T-helper 1 cell (primary cell): ENCODE measurements around the gene ZNF385D.

Experiments
- DNase-seq, 5 donors: peaks; one replicate each; pipeline ENCODE4 v3.0.0-alpha.2; 2012 to 2020

The ZNF385D gene

DNA sequence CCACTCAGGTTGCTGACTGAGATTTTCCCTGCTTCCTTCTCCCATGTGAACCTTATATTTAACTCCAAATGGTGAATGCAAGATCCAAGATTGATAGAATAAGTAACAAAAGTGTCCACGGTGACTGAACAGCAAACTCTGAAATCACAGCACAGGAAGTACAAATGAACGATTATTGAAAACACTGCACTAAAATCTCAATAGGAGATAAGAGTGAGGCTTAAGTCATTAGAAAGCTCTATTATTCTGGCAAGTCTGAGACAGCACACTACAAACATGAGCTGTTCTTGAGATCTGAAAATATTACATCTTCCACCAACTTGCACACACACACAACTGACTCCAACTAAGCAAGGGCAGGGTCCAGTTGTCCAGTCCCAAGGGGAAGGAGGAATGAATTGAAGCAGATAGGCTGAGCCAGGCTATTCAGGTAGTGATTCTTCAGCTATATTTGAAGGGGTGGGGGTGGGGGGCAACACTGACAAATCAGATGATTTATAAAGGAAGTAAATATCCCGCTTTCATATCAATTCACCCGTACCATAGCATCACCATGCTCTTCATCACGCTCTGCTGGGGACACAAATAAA is 2.9 kb downstream of the ZNF385D start:
- no peak for DNase-seq

DNA sequence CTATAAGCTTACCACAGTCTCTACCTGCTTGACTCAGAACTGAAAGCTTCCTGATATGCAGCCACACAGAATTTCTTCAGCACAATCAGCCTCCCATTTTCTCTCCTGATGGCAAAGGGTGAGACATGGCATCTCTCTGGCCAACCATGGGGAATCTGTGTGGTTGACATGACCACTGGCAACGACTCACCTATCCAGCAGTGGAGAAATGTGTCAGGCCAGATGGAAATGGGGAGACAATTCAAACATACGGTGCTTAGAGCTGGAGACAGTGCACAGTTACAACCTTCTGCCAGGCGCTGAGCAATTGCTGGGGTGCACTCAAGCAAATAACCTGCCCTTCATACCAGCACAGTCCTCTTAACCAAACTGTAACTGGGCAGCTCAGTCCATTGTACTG is 3.6 kb downstream of the ZNF385D start:
- DNase-seq: no peak

DNA sequence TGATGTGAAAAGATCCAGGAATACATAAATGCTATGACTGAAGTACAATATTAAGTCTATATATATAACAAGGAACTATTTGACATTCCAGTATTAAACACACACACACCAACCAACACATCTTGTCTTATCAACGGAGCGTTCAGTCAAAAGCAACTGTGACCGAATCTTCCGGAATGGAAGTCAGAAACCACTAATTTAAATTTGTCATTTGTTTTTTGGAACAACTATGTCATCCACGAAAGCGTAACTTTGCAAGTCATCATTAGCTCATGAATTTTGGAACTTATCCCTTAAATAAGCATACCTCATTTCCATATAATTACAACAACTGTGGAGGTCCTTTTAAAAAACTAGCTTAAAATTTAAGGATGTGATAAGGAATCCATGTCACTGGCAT is 5.0 kb downstream of the ZNF385D start:
- DNase-seq: no peak

DNA sequence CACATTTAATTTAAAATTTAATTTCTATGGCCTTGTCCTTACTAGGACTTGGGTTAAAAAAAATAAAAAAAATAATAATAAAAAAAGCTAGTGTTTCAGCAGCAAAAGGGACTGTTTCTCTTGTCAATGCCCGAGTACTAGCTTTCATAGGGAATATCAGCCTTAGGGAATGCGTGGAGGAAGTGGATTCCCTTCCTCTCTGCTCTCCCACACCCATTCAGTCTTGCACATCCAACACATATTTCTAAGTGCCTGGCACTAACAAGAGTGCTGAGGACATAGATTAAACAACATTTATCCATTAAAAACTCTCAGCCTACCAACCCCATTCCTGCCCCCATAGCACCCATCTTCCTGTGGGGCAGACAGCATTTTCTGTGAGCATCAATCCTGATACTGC is 6.2 kb downstream of the ZNF385D start:
- no peak for DNase-seq

DNA sequence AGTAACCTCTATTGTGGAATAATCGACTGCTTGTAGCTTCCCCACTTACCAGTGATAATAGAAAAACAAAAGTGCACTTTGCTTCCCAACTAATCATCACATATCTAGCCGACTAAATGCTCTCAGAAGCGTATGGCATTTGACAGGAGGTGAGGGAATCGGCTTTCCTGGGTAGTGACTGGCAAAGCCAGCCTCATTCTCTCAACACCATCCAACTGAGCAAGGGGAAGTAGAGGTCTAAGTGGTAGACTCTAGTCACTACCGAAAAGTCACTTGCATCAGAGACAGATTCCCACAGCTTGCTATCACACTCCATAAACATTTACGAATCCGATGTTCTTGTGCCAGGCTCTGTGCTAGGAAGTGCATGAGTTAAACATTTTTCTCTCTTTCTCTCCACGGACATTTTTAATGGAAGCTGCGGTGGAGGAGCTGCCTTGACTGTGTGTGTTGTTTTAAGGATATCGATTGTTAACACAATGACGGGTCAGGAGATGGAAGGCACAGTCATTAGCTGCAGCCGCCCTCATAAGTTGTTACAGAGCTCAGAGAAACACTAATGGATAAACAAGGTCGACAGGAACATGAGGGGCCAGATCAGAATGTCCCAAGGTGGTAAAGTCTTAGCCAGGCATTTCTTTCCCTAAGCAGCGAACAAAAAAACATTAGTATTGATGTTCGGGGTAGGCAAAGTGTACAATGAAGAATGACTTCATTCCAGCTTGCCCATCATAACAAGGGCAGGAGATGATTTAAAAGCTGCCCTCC is 11.9 kb downstream of the ZNF385D start:
- no peak for DNase-seq

DNA sequence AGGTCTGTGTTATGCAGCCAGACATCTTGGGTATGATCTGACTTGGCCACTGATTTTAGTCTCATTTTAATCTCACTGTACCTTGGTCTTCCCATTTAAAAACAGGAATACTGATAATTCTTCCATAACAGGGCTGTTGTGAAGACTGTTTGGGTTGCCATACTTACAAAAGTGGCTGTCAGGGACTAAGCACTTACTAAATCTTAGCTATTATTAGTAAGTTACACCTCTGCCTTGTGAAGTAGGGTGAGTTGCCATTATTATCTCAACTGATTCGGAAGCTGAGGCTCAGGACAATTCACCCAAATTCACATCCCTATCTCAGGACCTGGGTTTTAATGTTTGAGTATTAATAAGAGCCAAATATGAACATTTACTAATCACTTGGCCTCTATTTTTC is 12.7 kb downstream of the ZNF385D start:
- no peak for DNase-seq

DNA sequence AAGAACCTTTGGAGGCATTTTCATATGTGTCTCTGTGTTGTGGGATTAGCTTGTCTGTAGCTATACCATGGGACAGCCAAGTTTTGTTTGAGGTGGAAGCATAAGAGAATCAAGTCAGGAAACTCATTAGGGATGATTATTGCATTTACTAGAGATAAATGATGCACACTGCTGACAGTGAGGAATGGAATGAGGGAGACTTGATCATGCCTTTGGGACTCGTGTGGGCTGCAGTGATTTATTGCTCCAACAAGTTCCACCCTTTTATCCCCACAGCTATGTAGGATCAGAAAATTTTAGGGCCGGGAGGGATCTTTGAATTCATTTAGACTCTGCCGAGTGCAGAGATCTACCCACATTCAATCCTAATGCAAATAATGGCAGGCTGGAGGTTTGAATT is 16.3 kb downstream of the ZNF385D start:
- no peak for DNase-seq

DNA sequence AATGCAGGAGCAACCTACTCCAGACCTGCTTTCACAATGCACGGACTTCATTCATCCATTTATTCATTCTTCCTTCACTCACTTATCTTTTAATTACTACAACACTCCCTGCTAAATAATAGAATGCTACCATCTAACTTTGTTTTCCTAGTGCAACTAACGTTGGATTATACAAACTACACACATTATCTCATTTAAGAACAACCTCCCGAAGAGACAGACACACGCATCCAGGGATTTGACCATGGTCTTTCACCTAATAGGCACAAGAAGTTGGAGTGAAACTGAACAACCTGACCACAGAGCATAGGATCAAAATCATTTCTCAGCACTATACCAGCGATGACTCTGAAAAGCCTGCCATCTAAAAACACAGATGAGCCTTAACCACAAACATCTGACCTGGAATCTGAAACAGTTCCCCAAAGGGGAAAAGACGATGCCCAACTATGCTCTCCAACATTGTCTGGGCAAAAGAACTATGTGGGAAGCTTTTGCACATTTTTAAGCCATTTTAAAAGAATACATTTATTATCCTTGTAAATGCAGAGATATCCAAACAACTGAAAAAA is 21.0 kb downstream of the ZNF385D start:
- no peak for DNase-seq

DNA sequence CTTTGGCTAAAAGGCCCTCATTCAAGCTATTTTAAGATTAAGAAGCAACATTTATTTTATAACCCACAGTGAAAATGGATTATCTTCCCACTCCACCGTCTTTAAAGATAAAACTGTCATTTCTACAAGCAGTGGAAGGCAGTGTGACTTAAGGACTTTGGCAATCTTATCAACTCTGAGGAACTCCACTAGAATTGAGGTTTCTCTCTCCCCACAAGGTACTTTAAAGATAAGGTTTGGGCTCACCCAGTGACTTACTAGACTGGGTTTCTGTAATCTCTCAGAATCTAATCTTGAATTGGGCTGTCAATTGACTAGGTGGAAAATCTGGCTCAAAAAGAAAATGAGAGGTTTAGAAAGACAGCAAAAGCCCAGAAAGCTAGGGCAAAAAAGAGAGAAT is 21.7 kb downstream of the ZNF385D start:
- no peak for DNase-seq

DNA sequence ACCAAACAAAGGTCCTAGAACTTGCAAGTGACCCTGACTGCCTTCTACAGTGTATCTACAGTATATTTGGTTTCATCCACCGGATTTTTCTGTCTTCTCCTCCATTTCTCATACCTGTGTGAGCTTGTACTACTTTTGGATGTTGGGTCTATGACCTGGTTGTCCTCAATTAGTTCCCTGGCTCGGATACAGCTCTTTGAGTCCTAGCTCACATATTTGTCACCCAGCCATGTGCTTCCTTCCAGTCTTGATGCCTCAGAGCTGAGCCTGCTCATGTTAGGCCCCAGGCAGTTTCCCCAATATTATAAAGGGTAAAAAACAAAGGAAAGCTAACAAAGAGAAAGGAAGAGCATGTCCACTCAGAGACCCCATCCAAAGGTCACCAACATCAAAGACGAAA is 28.2 kb downstream of the ZNF385D start:
- DNase-seq: no peak

DNA sequence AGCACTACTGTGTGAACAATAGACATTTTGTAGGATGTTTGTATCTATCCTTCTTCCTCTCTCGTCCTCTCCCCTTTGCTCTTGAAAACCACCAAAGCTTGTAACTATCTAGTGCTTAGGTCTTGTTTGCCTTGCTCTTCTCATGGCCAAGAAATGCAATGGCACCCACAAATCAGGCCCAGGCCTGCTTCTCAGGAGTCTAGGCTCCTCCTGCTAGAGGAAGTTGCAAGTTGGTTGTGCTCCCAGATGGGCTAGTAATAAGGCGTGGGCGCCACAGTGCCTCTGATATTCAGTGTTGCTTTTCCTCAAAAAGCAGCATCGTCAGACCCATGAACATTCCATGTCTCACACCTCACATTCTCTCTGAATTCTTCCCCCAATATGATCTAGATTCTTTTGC is 28.7 kb downstream of the ZNF385D start:
- DNase-seq: no peak

DNA sequence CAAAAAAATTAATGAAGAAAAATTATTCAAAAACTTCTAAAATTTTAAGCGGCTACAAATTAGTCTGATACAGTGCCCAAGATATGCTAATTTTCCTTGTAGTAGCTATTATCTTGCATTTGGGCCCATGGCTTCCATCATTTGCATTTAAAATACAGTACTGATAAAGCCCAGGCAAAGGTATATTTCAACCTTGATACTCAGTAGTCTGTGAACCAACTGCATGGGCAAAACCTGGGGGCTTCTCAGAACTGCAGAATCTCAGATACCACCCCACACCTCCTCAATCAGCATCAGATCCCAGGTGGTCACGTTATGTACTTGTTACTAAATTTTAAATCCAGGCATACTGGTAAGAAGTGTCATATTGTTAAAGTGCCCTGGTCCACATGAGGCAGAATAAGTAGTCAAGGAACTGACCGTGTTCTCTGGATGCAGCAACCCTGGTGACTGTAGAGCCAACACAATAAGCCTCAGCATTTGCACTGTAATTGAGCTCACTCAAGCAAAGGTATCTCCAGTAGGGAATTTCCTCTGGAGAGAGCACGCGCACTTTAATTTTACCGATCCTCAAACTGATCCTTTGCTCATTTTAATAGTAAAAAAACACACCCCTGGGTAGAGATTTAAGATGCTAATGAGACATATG is 31.9 kb downstream of the ZNF385D start:
- no peak for DNase-seq

DNA sequence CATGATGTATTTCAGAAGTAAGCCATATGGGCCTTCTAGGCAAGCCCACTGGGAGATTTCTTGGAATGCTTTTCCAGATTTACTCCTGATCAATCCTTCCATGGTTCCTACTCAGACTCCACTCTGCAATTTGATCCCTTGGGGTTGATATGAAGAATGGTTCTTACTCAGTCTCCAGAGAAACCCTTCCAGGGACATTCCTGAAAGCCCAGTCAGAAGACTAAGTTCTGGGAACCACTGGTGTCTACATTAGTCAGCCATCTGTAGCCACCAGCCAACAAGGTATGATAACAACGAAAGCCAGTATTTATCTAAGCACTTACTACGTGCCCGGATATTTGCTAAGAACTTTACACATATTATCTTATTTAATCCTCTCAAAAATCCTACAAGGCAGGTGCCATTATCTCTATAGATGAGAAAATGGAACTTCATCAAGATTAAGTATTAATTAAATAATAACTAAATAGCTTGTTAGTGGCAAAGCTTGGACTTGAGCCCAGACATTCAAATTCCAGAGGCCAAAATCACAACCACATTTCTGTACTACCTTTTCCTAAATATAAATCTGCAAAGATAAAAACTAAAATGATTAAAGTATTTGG is 32.7 kb downstream of the ZNF385D start:
- no peak for DNase-seq

DNA sequence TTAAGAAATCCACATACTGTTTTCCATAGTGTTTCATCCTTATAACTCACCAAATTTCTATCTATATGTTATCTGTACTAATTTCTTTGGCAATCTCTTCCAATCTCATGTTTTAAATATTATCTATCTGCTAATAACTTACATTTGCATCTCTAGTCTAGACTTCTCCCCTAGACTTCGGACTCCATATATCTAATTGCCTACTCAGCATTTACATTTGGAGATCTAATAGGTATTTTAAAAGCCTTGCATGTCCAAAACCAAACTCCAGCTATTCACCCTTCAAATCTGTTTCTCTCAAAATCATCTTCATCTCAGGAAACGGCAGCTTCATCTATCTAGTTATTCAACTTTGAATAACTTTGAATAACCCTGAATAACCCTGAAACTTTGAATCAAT is 35.3 kb downstream of the ZNF385D start:
- no peak for DNase-seq

DNA sequence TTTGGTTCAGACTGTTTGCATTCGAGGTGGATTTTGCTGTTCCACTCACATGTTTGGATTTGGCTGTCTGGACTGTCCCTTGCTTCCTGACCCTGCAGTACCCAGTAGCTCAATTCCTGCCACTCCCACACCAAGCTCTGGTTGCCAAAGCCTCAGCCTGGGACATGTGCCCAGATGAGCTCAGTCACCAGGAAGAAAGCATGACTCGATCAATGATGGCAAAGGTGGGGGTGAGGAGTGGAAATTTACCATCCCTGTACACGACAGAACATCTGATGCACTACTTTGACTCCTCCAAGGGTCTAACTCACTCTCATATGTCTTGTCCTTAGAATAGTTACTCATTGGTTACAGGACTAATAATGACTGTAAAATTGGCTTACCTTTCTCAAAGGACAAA is 45.2 kb downstream of the ZNF385D start:
- no peak for DNase-seq

DNA sequence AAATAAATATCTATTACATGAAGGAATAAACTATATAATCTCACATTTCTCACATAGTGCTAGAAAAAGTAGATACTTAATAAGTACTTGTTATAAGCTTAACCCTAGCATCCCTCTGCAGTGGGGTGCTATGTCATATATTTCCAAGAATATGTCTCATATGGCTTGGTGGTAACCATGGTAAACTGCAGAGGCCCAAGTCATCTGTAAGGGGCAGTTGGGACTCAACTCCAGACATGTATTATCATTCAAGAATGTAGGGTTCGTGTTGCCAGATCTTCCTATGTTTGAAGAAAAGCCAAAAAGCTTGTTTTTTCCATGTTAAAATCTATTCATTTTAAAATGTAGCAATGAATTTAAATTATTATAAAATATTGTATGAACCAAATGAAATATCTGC is 46.2 kb downstream of the ZNF385D start:
- DNase-seq: no peak

DNA sequence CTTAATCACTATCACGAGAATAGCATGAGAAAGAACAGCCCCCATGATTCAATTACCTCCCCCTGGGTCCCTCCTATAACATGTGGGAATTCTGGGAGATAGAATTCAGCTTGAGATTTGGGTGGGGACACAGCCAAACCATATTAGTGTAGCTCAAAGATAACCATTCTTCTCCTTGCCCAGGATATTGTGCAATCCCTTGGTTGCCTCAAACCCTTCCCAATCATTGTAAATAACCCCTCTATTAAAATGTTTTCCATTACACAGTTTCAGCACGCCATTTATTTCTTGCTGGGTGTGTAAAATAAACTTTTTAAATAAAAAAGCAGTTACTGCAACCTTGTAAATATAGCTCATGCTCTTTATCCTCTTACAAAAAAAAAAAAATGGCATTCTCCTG is 47.7 kb downstream of the ZNF385D start:
- no peak for DNase-seq

DNA sequence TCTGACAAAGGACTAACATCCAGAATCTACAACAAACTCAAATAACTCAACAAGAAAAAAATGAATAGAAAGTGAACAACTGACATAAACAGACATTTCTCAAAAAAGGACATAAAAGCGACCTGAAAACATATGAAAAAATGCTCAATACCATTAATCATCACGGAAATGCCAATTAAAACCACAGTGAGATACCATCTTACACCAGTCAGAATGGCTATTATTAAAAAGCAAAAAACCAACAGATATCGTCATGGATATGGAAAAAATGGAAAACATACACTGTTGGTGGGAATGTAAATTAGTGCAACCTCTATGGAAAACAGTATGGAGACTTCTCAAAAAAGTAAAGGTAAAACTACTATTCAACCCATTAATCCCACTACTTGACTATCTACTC is 53.3 kb downstream of the ZNF385D start:
- DNase-seq: no peak

DNA sequence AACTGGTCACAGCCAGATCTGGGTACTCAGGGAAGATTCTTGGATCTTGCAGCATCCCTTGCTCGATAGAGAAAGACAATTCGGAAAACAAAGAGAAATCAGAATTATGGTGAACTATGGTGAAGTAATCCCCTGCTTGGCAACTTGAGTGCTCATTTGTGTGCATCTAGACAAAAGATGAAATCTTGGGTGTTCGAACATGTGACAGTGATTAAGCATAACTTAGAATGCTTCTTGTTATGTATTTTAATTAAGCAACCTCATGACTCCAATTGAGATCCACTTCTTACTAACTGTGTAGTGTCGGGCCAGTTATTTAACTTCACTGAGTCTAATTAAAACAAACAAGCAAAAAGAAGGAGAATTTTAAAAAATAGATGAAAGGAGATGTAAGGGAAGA is 56.5 kb downstream of the ZNF385D start:
- DNase-seq: no peak

DNA sequence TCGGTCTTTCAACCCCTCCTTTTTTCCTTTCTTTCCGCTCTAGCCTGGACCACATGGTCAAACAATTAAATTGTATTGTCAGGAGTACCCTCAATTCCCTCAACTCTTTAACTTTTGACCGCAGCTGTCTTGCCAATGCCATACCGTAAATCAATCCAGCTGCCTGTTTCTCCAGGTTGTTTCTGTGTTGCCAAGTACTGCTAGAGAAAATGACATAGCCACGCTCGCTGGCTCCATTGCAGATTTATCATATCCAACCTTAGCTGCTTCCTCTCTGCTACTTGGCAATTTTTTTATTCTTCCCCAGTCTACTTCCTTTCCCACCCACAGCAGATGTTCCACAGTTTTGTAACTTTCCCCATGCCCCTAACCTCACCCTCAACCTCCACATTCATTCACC is 60.0 kb downstream of the ZNF385D start:
- DNase-seq: no peak

DNA sequence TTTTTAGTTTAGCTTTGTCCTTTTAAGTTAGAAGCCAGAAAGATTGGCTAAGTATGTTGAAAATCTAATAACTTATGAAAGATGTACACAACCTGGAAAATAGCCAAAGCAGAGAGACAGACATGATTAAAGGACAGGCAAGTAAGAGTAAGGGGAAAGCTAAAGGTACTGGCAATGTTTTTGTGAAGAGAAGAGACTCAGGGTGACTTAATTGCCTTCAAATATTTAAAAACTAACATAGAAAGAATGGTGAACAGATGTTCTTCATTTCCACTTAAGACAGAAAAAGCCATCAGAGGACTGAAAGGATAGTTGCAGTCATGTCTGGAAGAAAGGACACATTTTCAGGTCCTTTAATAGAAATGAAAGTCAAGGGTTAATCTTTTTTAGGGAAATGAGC is 68.8 kb downstream of the ZNF385D start:
- DNase-seq: no peak

DNA sequence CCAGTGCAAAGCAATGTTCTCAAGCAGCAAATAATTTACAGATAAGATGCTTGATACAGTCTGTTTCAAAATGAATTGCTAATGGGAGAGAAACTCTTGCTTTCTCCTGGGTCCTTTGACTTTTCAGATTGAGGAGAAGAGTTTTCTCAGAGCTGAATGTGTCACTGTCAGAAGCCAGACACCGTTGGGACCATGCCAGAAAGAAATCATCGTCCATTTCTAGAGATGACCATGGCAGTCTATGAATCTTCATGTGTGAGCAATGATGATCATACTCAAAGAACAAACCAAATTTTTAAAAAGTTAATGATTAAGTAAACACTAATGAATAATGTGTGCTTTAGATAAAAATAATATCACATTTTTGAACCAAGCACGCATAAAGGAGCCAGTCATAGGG is 77.6 kb downstream of the ZNF385D start:
- no peak for DNase-seq

DNA sequence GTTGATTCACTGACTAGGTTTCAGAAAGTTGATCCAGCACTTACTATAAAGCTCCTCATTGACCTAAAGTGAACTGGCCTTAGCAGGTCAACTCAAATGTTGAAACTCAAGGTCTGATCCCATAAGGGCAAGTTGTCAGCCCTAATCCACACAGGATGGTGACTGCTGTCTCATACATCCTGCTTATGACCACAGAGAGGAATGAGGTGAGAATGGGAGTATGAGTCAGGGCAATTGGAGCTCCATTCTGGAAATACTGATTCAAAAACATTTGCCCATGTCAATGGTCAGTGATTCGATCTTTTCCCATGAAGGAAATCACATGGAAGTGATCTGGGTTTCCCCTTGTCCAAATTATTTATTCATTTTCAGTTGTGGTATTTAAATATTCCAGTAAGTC is 78.7 kb downstream of the ZNF385D start:
- DNase-seq: no peak

DNA sequence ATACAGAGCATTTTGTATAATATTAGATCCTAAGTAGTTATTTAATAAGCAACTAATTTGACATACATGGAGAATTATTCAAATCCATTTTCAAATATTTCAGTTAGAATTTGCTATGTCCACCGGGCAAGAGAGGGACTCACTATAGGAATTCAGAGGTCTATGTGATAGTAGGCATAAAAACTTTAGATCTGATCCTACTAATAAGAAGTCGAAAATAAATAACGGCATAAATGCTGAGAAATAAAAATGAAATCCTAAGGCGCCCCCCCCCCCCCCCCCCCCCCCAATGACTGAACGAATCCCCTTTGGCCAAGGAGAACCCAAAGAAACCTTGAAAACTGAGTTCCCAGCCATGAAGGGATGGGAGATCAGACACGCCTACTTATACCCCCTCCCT is 80.6 kb downstream of the ZNF385D start:
- no peak for DNase-seq
